HL-60/S4 treated with retinoic acid at 250 ng/mL for 4 days and 3 days (cell line): ENCODE results near the gene MAB21L4.

Source experiments
- in situ Hi-C: fragments of 300-500 bp; cut with MboI; formaldehyde crosslinking; loops from 2 replicates; pipeline ENCODE4 v1.7.0; 2022; ENCODE audit warnings: low sequenced_read_pairs

MAB21L4 gene

DNA sequence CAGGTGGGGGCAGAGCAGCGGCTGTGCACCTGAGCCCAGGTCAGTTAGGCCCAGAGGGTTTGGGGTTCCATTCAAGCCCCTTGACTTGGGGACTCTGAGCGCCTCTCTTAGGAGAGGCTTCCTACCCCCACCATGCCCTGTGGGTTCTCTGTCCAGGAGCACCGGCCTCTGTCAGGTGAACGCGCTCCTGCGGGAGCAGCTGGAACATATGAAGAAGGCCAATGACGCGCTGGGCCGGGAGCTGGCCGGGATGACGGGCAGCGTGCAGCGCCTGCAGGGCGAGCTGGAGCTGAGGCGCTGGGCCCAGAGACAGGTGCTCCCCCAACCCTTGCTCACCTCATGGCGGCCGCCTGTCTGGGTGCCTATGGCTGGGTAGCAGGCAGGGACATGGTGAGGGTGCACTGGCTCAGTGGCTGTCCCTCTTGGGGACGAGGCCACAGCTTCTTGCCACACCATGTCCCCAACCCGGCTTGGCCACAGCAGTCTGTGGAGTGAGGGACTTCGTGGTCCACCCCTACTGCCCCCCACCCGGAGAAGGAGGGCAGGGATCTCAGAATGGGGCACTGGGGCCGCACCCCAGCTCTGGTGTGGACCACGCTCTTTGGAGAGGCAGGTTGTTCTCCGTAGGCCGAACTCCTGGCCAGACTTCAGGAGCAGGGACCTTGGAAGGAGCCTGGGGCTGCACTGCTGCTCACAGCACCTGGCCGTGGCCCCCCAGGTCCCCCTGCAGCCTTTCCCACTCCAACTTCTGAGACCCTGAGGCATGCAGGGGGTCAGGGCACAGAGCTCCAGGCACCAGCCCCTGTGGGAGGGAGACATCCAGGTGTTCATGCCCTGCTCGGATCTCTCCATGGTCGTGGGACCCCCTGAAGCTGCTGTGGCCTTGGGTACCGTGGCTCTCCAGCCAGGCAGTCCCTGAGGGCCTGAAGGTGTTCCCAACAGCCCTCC is 29.9 kb upstream of the MAB21L4 start:
- in situ Hi-C loops = no loop called here

- in situ Hi-C loops = no loop called here
Measured at GRCh38 chr2:240925191-240925567, 29.2 kb upstream of the MAB21L4 start.

- in situ Hi-C loops = no loop called here
Measured at GRCh38 chr2:240922982-240923537, 27.1 kb upstream of the MAB21L4 start.

DNA sequence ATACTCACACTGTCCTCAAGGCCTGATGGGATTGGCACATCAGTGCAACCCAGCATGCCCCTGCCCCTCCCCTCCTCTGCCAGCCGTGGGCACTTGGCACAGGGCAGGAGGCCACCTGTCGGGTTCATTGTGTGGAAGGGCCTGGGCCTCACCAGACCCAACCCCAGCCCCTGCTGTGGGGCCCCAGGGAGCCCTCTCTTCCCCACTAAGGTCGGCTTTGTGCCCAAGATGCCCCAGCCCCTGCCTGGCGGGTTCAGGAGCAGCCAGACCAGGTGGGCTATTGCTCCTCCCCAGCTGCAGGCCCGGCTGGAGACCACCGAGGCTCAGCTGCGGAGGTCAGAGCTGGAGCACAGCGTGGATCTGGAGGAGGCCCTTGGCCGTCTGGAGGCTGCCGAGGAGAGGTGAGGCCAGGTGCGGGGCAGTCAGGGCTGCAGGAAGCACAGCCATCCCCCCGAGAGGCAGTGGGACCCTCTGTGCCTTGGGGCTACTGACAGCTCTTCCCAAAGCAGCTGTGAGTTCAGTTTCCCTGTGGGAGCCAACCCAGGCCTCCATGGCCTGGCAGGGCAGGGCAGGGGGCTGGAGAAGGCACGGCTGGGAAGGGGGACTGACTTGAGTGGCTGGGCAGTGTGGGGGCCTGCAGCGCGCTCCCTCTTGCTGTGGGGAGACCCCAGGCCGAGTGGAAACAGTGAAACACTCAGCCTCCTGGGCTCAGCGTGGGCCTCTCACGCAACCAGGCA is 26.5 kb upstream of the MAB21L4 start:
- in situ Hi-C loops = no loop called here

DNA sequence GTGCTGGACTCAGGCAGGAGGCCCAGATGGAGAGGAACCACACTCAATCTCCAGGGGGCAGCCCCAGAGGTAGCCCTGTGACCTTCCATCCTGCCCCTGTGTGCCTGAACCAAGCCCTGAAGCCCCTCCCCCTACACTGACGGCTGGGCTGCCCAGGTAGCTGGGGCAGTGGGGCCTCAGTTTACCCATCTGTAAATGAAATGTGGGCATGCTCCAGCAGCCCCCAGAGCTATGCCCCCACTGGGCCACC is 26.0 kb upstream of the MAB21L4 start:
- in situ Hi-C loops = no loop called here

DNA sequence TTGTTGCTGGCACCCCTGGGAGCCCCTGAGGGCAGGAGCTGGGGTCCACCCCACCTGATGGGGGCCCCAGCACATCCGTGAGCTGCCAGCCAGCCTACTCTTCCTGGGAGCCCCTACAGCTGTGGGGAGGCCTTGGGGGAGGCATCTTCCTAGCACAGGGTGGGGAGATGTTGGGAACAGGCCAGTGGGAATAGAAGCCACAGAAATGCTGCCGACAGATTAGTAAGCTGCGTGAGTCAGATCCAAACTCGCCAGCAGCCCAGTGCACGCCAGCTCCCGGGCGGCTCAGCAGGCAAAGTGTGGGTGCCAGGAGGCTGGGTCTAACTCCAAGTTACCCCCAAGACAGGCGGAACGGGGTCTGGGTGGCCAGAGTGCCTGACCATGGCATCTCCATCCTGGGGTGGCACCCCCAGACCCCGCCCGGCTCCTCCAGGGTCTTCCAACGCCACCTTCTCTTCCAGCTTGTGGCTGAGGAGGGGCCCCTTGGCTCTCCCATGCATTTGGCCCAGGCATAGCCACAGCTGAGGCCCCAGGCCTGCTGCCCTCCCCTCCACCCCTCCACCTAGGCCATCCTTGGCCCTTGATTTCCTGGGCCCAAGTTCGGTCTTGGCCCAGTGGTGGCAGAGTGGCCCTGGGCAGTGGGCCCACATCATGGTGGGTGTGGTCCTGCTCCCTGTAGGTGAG is 25.5 kb upstream of the MAB21L4 start:
- in situ Hi-C loops = no loop called here

DNA sequence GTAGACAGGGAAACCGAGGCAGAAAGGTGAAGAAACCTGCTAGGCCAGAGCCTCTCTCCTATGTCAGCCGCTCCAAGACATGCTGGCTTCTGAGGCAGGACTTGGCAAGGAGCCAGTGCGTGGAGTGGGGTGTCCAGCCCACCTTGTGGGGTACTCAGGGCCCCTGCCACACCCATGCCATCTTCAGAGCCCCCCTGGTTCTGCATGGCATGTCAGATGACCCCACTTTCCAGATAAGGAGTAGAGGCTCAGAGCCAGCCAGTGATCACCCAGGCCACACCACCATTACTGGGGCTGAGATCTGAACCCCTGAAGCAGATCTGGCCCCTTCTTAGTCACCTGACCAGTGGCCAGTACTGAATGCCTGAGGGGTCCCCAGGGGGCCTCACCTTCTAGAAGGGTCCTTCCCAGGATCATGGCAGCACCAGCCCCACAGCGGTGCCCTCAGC is 24.9 kb upstream of the MAB21L4 start:
- in situ Hi-C loops = no loop called here

GRCh38 chr2:240919786-240920782 is 24.1 kb upstream of the MAB21L4 start:
- in situ Hi-C loops = no loop called here

DNA sequence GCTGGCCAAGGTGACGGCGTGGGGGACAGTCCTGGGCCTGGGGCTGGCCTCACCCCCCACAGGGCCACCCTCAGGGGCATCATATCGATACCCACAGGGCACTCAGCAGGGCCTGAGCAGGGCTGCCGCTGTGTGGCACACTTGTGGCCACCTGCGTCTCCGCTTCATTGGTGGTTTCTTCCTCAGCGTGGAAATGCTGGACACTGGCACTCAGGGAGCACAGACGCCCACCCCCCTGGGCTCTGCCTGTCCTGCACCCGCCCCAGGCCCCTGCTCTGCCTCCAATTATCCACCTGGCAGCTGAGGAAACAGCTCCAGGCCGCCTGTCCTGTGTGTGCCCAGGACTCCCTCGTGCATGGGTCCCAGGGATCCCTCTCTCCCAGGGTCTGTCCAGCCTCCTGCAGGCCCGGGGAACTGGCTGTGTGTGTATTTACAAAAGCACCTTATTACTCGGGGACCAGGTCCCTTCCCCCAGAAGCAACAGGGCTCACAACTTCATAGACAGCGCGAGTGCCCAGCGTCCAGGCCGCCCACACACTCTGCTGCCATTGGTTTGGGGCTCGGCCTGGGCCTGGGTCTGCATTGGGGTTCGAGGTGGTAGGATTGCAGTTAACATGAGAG is 23.3 kb upstream of the MAB21L4 start:
- in situ Hi-C loops = no loop called here

- in situ Hi-C loops = no loop called here
Measured at GRCh38 chr2:240918258-240919091, 22.5 kb upstream of the MAB21L4 start.

GRCh38 chr2:240917684-240918257 is 21.8 kb upstream of the MAB21L4 start:
- in situ Hi-C loops = no loop called here

- in situ Hi-C loops = no loop called here
Measured at GRCh38 chr2:240917009-240917683, 21.2 kb upstream of the MAB21L4 start.

DNA sequence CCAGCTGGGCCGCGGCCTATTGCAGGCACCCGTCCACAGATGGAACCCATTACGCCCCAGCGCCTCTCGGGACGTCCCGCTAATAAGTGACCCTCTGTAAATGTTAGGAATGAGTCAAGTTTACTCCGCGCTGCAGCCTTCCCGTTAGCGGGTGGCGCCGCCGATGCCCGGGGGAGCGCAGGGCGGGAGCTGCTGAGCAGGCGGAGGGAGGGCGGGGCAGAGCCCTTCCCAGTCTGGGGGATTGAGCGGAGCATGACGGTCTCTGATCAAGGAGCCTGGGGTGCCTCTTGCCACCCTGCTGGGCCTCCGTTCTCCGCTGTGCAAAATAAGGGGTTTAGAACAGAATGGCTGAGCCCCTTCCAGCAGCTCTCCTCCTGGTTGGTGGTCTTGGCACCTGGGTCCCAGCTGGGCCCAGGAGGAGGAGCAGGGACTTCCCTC is 20.6 kb upstream of the MAB21L4 start:
- in situ Hi-C loops = no loop called here

GRCh38 chr2:240915526-240916341 is 19.8 kb upstream of the MAB21L4 start:
- in situ Hi-C loops = no loop called here

- in situ Hi-C loops = no loop called here
Measured at GRCh38 chr2:240914645-240915525, 18.9 kb upstream of the MAB21L4 start.
